Upper lobe of right lung (tissue), 1 donor: ENCODE results near the gene SYNPO2. TPM values are rescaled to one million over a fixed set of nuclear protein-coding genes. Genes with fewer than 3 reads are reported as not detected.
A peak's percentile ranks its signal among the peaks of the same experiment; 100 is the strongest.

Experiments
- ATAC-seq: fragments of 200-7000 bp; cut with Tn5 transposase; one replicate; pipeline ENCODE4 v1.9.1; 2020; ENCODE audit warnings: mild to moderate bottlenecking, moderate library complexity
- DNase-seq: peaks from one replicate; pipeline ENCODE4 v3.0.0-alpha.2; 2020
- H3K27ac ChIP-seq: fragments of 200-600 bp; one replicate; pipeline ENCODE4 v1.8.0; 2022
- H3K27me3 ChIP-seq: fragments of 200-600 bp; one replicate; pipeline ENCODE4 v1.8.0; 2022; ENCODE audit warnings: mild to moderate bottlenecking
- H3K36me3 ChIP-seq: fragments of 200-600 bp; one replicate; pipeline ENCODE4 v1.8.0; 2022
- H3K4me1 ChIP-seq: fragments of 200-600 bp; one replicate; pipeline ENCODE4 v1.8.0; 2022
- H3K4me3 ChIP-seq: fragments of 200-600 bp; one replicate; pipeline ENCODE4 v1.8.0; 2022; ENCODE audit warnings: mild to moderate bottlenecking
- H3K9me3 ChIP-seq: fragments of 200-600 bp; one replicate; pipeline ENCODE4 v1.8.0; 2022
- CTCF ChIP-seq: fragments of 200-600 bp; IDR thresholded peaks from one replicate; pipeline ENCODE4 v1.8.0; 2022; ENCODE audit warnings: antibody characterized with exemption
- intact Hi-C: fragments of 100-400 bp; cut with DNase I; formaldehyde crosslinking; loops from one replicate; pipeline ENCODE4 v1.11.0; 2022
- total RNA-seq: library from RNA; stranded (reverse); fragmentation: NEBNext Ultra II Directional; extraction: Animal tissue kit (Norgen Biotek cat#: 25700); gene quantifications from one replicate; pipeline ENCODE4 v1.2.1, GENCODE V29; 2021
- donor health status: DM: no; HTN: yes; CAD: no; lungs with severe emphysema.

SYNPO2 gene
- total RNA-seq, 1 donor from 2014 or later: 38.9 TPM

DNA sequence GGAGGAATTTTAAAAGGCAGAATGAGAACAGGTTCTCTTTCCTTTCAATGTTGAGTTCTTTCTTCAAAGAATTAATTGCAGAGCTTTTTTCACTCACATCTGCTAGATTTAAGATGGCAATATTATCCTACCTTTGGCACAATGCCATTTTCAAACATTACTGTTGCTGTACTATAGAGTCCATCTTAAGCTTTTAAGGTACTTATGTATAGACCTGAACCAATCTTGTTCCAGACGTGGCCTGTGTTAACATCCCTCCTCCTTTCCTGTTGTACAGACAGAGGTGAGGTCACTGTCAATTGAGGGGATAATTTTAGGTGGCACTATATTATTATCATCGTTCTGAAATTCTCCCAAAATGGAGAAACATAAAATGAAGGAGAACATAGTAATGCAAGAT, 194.0 kb downstream of the SYNPO2 start:
- intact Hi-C loops: no loop called here
- no peak overlapping the region for H3K4me3 ChIP-seq
- no peaks in the 10 kb centered on the region for H3K27me3 ChIP-seq
- no peaks in the 10 kb centered on the region for H3K36me3 ChIP-seq
- DNase-seq (no peak), ATAC-seq (no peak)
- no peak overlapping the region for H3K27ac ChIP-seq
- no peaks in the 10 kb centered on the region for H3K9me3 ChIP-seq
- H3K4me1 ChIP-seq: no peaks in the 10 kb centered on the region
- TF ChIP-seq CTCF: no peak

DNA sequence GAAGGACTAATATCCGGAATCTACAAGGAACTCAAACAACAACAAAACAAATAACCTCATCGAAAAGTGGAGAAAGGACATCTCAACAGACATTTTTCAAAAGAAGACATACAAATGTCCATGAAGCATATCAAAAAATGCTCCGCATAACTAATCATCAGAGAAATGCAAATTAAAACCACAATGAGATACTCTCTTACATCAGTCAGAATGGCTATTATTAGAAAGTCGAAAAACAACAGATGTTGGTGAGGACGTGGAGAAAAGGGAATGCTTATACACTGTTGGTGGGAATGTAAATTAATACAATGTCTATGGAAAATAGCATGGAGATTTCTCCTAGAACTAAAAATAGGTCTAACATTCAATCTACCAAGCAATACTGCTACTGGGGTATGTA, 195.9 kb downstream of the SYNPO2 start:
- intact Hi-C loops: no loop called here
- no peak overlapping the region for H3K4me3 ChIP-seq
- no peaks in the 10 kb centered on the region for H3K9me3 ChIP-seq
- no peak for TF ChIP-seq CTCF
- no peak overlapping the region for H3K27ac ChIP-seq
- DNase-seq: no peak
- H3K36me3 ChIP-seq: no peaks in the 10 kb centered on the region
- H3K4me1 ChIP-seq: no peaks in the 10 kb centered on the region
- ATAC-seq: no peak
- H3K27me3 ChIP-seq: no peaks in the 10 kb centered on the region

GRCh38 chr4:119087121-119087520, 198.5 kb downstream of the SYNPO2 start:
- intact Hi-C loops: no loop called here
- Histone ChIP-seq H3K36me3 (no peaks in the 10 kb centered on the region), H3K27ac (no peak overlapping the region), H3K9me3 (no peaks in the 10 kb centered on the region), H3K27me3 (no peaks in the 10 kb centered on the region), H3K4me3 (no peak overlapping the region), H3K4me1 (no peaks in the 10 kb centered on the region)
- TF ChIP-seq CTCF: peak; percentile 42
- no peak for DNase-seq
- no peak for ATAC-seq

GRCh38 chr4:119087656-119088055, 199.0 kb downstream of the SYNPO2 start:
- Histone ChIP-seq H3K9me3 (no peaks in the 10 kb centered on the region), H3K27ac (no peak overlapping the region), H3K4me1 (no peaks in the 10 kb centered on the region), H3K4me3 (no peak overlapping the region), H3K36me3 (no peaks in the 10 kb centered on the region), H3K27me3 (no peaks in the 10 kb centered on the region)
- TF ChIP-seq CTCF: no peak
- intact Hi-C loops: no loop called here
- DNase-seq (no peak), ATAC-seq (no peak)

GRCh38 chr4:119093042-119093827, 204.6 kb downstream of the SYNPO2 start:
- Histone ChIP-seq H3K27ac (no peak overlapping the region), H3K4me3 (no peak overlapping the region), H3K27me3 (no peaks in the 10 kb centered on the region), H3K9me3 (no peaks in the 10 kb centered on the region), H3K4me1 (no peaks in the 10 kb centered on the region), H3K36me3 (no peaks in the 10 kb centered on the region)
- ATAC-seq (no peak), DNase-seq (no peak)
- TF ChIP-seq CTCF: no peak
- intact Hi-C loops: no loop called here
